Measurements from ENCODE around the gene FAM20C.
"Not testable (repeated sequence)": the region's sequence is repeated elsewhere in the genome, so short reads cannot be mapped to it uniquely, and the experiment has no call there.

Gene FAM20C

GRCh38 chr7:297141-297540, 104.8 kb downstream of the FAM20C start:
- DNase-seq = not testable (repeated sequence)

- no peak for DNase-seq
These were observed 105.4 kb downstream of the FAM20C start for GRCh38 chr7:297611-298374.

GRCh38 chr7:298375-298702, 106.0 kb downstream of the FAM20C start:
- no peak for DNase-seq

GRCh38 chr7:298743-299142, 106.4 kb downstream of the FAM20C start:
- no peak for DNase-seq

DNA sequence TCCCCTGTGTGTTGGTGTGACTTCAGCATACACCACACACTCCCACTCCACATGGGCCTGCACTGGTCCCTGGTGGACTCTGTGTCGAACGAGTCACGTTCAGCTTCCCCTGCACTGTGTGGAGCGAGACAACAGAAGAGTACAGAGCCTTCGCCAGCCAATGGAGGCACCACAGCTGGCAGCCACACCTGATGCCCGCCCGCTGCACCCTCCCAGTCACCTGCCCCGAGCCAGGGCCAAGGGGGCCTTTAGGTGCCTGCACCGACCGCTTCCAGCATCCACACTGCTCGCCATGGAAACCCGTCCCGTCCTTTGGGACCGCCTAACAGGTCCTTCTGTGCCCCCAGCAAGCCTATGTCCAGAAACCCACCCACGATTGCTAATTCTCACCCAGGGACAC, 106.8 kb downstream of the FAM20C start:
- no peak for DNase-seq

- DNase-seq = no peak
These were observed 107.3 kb downstream of the FAM20C start for GRCh38 chr7:299628-300027.

DNA sequence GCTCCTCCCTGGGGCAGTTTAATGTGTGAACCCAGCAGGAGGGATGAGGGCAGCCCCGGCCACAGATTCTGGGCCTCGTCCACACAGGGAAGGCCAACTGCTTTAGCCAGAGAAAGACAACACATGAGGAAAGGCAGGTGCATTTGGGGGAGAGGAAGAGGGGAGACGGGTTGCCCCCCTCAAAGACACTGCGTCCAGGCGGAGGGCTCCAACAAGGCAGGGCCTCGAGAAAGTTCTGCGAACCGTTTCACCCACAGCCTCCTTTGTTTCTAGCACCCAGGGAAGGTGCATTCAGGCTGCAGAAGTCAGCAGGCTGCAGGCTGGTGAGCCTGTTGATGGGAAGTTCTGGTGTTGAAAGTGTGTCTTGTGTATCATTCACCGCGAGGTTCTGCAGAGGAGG, 107.7 kb downstream of the FAM20C start:
- DNase-seq = no peak

GRCh38 chr7:300546-301290, 108.3 kb downstream of the FAM20C start:
- no peak for DNase-seq

- DNase-seq = no peak
These were observed 109.1 kb downstream of the FAM20C start for GRCh38 chr7:301291-302053.

GRCh38 chr7:302054-302992, 110.0 kb downstream of the FAM20C start:
- DNase-seq = no peak

GRCh38 chr7:303425-303824, 111.1 kb downstream of the FAM20C start:
- no peak for DNase-seq

DNA sequence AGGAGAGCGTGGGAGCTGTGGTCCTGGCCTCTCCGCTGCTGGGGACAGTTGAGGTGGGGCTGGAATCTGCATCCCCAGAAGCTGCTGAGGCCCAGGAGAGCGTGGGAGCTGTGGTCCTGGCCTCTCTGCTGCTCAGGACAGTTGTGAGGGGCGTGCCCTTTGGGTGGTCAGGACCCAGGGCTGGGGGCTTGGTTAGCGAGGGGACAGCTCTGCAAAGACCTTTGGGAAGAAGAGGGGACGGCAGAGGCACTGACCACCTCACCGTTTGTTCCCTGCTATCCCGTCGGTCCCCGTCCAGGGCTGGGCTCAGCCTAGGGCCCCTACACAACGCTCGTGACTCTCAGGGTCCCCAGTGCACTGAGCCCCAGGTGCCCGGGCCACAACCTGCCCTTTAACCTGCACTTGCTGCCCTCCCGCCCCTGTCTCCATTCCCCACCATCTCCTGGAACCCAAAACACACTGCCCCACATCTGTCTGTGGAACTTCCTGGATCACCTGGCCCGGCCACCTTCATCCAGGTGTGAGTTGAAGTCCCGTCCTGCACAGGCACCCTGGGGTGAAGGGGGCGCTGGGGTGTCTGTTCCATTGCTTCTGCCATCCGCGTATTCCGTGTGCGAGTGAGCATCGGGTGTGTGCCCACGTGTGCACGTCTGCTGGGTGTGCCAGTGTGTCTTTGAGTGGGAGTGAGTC, 111.7 kb downstream of the FAM20C start:
- no peak for DNase-seq

GRCh38 chr7:304574-305409, 112.4 kb downstream of the FAM20C start:
- DNase-seq = no peak

- no peak for DNase-seq
These were observed 113.2 kb downstream of the FAM20C start for GRCh38 chr7:305410-306151.

DNA sequence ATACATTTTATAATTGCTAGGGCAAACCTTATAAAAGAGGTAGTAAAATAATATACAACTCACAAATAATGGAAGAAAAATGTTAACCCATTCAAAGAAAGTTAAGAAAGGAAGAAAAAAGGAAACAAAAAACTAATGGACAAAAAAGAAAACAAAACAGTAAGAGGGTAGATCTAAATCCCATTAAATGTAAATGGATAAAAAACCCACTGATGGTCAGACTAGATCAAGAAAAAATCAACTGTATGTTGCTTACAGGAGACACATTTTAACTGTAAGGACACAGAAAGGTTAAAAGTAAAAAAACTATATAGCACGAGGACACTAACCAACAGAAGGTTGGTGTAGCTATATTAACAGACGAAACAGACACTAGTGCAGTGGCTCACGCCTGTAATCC, 115.6 kb downstream of the FAM20C start:
- DNase-seq = no peak

DNA sequence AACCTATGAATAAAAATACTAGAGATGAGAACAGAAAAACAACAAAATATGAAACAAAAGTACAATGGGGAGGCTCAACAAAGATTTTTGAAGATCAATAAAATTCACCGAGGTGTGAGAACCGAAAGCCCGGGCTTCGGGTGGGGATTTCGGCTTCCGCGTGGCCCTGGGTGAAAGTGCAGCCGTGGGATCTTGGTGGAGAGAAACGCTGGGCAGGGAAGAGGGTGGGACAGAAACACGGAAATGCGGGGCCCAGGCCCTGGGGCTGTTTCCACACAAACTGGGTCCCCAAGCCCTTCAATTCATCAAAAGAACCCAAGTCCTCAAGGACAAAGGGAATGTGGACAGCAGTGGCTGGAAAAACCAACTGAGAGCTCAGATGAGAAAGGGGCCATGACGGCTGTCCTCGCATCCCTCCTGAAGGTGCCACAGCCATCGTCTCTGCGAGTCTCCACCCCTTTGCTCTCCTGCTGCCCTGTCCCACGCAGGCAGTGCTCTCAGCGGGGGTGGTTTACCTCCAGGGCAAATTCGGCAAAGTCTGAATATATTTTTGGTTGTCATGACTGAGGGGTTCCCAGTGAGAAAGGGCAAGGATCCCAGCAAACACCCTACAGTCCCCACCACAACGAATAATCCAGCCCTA, 117.3 kb downstream of the FAM20C start:
- no peak for DNase-seq

Measured in GF-D8 (cell line).